Body of pancreas (tissue), 4 donors: ENCODE measurements around the gene ZNF689.
"Not testable (repeated sequence)": the region's sequence is repeated elsewhere in the genome, so short reads cannot be mapped to it uniquely, and the experiment has no call there.

ENCODE experiments used
- POLR2A ChIP-seq, 3 donors: fragments of 450-650 bp; IDR thresholded peaks; one replicate each; pipeline ENCODE4 v1.6.1; 2016; ENCODE audit warnings: antibody characterized with exemption in 3 of 3, mild to moderate bottlenecking in 2 of 3
- TF ChIP-seq, protein P1 (sequence below), 7 experiments: fragments of 450-650 bp in 4 of 7; fragments of 200-600 bp in 3 of 7; sonication (generic) in 3 of 7; IDR thresholded peaks; one replicate each; pipeline ENCODE4 v1.5.1; 2016 to 2019; ENCODE audit warnings: antibody characterized with exemption in 7 of 7

DNA sequence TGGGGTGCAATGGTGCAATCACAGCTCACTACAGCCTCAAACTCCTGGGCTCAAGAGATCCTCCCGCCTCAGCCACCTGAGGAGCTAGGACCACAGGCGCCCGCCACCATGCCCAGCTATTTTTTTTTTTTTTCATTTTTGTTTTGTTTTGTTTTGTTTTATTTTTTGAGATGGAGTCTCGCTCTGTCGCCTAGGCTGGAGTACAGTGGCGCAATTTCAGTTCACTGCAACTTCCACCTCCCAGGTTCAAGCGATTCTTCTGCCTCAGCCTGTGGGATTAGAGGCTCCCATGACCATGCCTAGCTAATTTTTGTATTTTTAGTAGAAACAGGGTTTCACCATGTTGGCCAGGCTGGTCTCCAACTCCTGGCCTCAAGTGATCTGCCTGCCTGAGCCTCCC, 22.3 kb upstream of the ZNF689 start:
- not testable (repeated sequence) for TF ChIP-seq POLR2A (IDR thresholded peaks at IDR 0.05)
- TF ChIP-seq, protein P1, sequence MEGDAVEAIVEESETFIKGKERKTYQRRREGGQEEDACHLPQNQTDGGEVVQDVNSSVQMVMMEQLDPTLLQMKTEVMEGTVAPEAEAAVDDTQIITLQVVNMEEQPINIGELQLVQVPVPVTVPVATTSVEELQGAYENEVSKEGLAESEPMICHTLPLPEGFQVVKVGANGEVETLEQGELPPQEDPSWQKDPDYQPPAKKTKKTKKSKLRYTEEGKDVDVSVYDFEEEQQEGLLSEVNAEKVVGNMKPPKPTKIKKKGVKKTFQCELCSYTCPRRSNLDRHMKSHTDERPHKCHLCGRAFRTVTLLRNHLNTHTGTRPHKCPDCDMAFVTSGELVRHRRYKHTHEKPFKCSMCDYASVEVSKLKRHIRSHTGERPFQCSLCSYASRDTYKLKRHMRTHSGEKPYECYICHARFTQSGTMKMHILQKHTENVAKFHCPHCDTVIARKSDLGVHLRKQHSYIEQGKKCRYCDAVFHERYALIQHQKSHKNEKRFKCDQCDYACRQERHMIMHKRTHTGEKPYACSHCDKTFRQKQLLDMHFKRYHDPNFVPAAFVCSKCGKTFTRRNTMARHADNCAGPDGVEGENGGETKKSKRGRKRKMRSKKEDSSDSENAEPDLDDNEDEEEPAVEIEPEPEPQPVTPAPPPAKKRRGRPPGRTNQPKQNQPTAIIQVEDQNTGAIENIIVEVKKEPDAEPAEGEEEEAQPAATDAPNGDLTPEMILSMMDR (IDR thresholded peaks at IDR 0.05), result not testable (repeated sequence)
